GM06990 (cell line): ENCODE measurements around the gene ABR.

Experiments
- DNase-seq: peaks from one replicate; pipeline ENCODE4 v3.0.0-alpha.2; 2011; ENCODE audit not compliant: insufficient read length; ENCODE audit errors: extremely low read depth
- H3K27me3 ChIP-seq: replicated peaks from 2 replicates; pipeline ENCODE4 v1.6.0; 2011; ENCODE audit warnings: low read length; ENCODE audit not compliant: control insufficient read depth, insufficient read depth
- H3K36me3 ChIP-seq: 2 replicates; pipeline ENCODE4 v1.5.1; 2011; ENCODE audit warnings: low read length; ENCODE audit not compliant: control insufficient read depth, insufficient read depth
- H3K4me3 ChIP-seq: replicated peaks from 2 replicates; pipeline ENCODE4 v1.5.1; 2011; ENCODE audit warnings: low read depth, mild to moderate bottlenecking, control low read depth, low read length
- TF ChIP-seq, protein P1 (sequence below): IDR thresholded peaks from 2 replicates; pipeline ENCODE4 v1.5.1; 2011; ENCODE audit warnings: low read length, control low read depth, mild to moderate bottlenecking, inconsistent platforms; ENCODE audit not compliant: insufficient read depth, poor library complexity, severe bottlenecking

The ABR gene

GRCh38 chr17:954431-955164 lies 225.2 kb downstream of the ABR start:
- TF ChIP-seq, protein P1, sequence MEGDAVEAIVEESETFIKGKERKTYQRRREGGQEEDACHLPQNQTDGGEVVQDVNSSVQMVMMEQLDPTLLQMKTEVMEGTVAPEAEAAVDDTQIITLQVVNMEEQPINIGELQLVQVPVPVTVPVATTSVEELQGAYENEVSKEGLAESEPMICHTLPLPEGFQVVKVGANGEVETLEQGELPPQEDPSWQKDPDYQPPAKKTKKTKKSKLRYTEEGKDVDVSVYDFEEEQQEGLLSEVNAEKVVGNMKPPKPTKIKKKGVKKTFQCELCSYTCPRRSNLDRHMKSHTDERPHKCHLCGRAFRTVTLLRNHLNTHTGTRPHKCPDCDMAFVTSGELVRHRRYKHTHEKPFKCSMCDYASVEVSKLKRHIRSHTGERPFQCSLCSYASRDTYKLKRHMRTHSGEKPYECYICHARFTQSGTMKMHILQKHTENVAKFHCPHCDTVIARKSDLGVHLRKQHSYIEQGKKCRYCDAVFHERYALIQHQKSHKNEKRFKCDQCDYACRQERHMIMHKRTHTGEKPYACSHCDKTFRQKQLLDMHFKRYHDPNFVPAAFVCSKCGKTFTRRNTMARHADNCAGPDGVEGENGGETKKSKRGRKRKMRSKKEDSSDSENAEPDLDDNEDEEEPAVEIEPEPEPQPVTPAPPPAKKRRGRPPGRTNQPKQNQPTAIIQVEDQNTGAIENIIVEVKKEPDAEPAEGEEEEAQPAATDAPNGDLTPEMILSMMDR = no peak

DNA sequence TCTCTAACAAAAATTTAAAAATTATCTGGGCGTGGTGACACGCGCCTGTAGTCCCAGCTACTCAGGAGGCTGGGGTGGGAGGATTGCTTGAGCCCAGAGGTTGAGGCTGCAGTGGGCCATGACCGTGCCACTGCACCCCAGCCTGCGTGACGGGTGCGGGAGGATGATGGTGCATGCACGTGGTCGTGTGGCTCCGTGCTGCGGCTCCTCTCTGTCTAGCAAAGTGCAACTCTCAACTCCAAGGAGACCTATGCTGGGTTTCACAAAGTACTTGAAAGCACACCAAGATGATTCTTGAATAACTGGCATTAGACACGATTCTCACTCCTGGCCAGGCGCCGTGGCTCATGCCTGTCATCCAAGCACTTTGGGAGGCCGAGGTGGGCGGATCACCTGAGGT lies 226.0 kb downstream of the ABR start:
- TF ChIP-seq, protein P1 = no peak
- Histone ChIP-seq H3K36me3 (no peaks in the 10 kb centered on the region), H3K4me3 (no peak overlapping the region), H3K27me3 (no peaks in the 10 kb centered on the region)
- DNase-seq = no peak

More at GRCh38 chr17:954431-955164, 225.2 kb downstream of the ABR start:
- Histone ChIP-seq H3K27me3 (no peaks in the 10 kb centered on the region), H3K4me3 (no peak overlapping the region), H3K36me3 (no peaks in the 10 kb centered on the region)
- no peak for DNase-seq
